Measurements from ENCODE around the gene PDE4D.

The PDE4D gene

GRCh38 chr5:59741599-59741998 lies 151.9 kb downstream of the PDE4D start:
- no peak for DNase-seq (ENCODE audit: low spot score)

- DNase-seq (ENCODE audit: low spot score), result no peak
Observed at GRCh38 chr5:59738024-59738423, 155.5 kb downstream of the PDE4D start.

- DNase-seq (ENCODE audit: low spot score), result no peak
Observed at GRCh38 chr5:59732806-59733205, 160.7 kb downstream of the PDE4D start.

GRCh38 chr5:59732301-59732700 lies 161.2 kb downstream of the PDE4D start:
- no peak for DNase-seq (ENCODE audit: low spot score)

GRCh38 chr5:59731809-59732208 lies 161.7 kb downstream of the PDE4D start:
- DNase-seq (ENCODE audit: low spot score), result no peak

- DNase-seq (ENCODE audit: low spot score), result no peak
Observed at GRCh38 chr5:59729820-59730219, 163.7 kb downstream of the PDE4D start.

GRCh38 chr5:59729357-59729756 lies 164.2 kb downstream of the PDE4D start:
- DNase-seq (ENCODE audit: low spot score), result no peak

- DNase-seq (ENCODE audit: low spot score), result no peak
Observed at GRCh38 chr5:59728356-59728755, 165.2 kb downstream of the PDE4D start.

- no peak for DNase-seq (ENCODE audit: low spot score)
Observed at GRCh38 chr5:59727186-59727585, 166.3 kb downstream of the PDE4D start.

GRCh38 chr5:59725392-59725767 lies 168.1 kb downstream of the PDE4D start:
- DNase-seq (ENCODE audit: low spot score), result no peak

- peak; percentile 50 for DNase-seq (ENCODE audit: low spot score)
Observed at GRCh38 chr5:59724482-59725391, 168.8 kb downstream of the PDE4D start.

- peak; percentile 18 for DNase-seq (ENCODE audit: low spot score)
Observed at GRCh38 chr5:59722874-59723273, 170.7 kb downstream of the PDE4D start.

- DNase-seq (ENCODE audit: low spot score), result no peak
Observed at GRCh38 chr5:59721741-59722140, 171.8 kb downstream of the PDE4D start.

- no peak for DNase-seq (ENCODE audit: low spot score)
Observed at GRCh38 chr5:59720063-59720462, 173.5 kb downstream of the PDE4D start.

GRCh38 chr5:59716966-59717500 lies 176.5 kb downstream of the PDE4D start:
- no peak for DNase-seq (ENCODE audit: low spot score)

- no peak for DNase-seq (ENCODE audit: low spot score)
Observed at GRCh38 chr5:59716029-59716428, 177.5 kb downstream of the PDE4D start.

- no peak for DNase-seq (ENCODE audit: low spot score)
Observed at GRCh38 chr5:59715228-59715627, 178.3 kb downstream of the PDE4D start.

- no peak for DNase-seq (ENCODE audit: low spot score)
Observed at GRCh38 chr5:59713498-59713844, 180.1 kb downstream of the PDE4D start.

GRCh38 chr5:59712836-59713497 lies 180.6 kb downstream of the PDE4D start:
- DNase-seq (ENCODE audit: low spot score), result peak; percentile 3

- no peak for DNase-seq (ENCODE audit: low spot score)
Observed at GRCh38 chr5:59711310-59711709, 182.2 kb downstream of the PDE4D start.

- DNase-seq (ENCODE audit: low spot score), result no peak
Observed at GRCh38 chr5:59709846-59710245, 183.7 kb downstream of the PDE4D start.

- DNase-seq (ENCODE audit: low spot score), result no peak
Observed at GRCh38 chr5:59709346-59709821, 184.1 kb downstream of the PDE4D start.

GRCh38 chr5:59704936-59705335 lies 188.6 kb downstream of the PDE4D start:
- no peak for DNase-seq (ENCODE audit: low spot score)

Measured in RKO (cell line).